HEK293 (cell line): ENCODE results near the gene IGSF3.

Experiments
- CTCF ChIA-PET: fragments of 350-600 bp; formaldehyde crosslinking; extraction: SDS; loops from one replicate; lab custom pipeline; 2021; ENCODE audit warnings: antibody characterized with exemption; lab: Yijun Ruan, JAX
- POLR2A ChIA-PET: fragments of 300-600 bp; formaldehyde crosslinking; extraction: SDS; loops from one replicate; lab custom pipeline; 2020; ENCODE audit warnings: antibody characterized with exemption, inconsistent platforms; lab: Yijun Ruan, JAX
- H3K27ac ChIP-seq: fragments of 200-500 bp; sonication (Bioruptor generic); 2 replicates; pipeline ENCODE4 v1.5.1; 2014; ENCODE audit warnings: low read depth, low read length, control low read depth, inconsistent platforms; ENCODE audit errors: extremely low read depth
- H3K36me3 ChIP-seq, 2 experiments: fragments of 200-500 bp in 1 of 2; sonication (Bioruptor generic) in 1 of 2; 1 replicate in 1 of 2; 2 replicates in 1 of 2; pipeline ENCODE4 v1.5.1; 2014 to 2017; ENCODE audit warnings: inconsistent platforms in 2 of 2, low read length in 2 of 2; ENCODE audit not compliant: control insufficient read depth in 2 of 2, insufficient read depth in 1 of 2
- H3K4me1 ChIP-seq: fragments of 200-500 bp; sonication (Bioruptor generic); 2 replicates; pipeline ENCODE4 v1.5.1; 2014; ENCODE audit warnings: mild to moderate bottlenecking, low read length, inconsistent platforms; ENCODE audit not compliant: control insufficient read depth, insufficient read depth
- H3K4me3 ChIP-seq: 2 replicates; pipeline ENCODE4 v1.5.1; 2011; ENCODE audit warnings: low read depth, mild to moderate bottlenecking, control low read depth, low read length, moderate library complexity
- H3K9me3 ChIP-seq: fragments of 200-500 bp; sonication (Bioruptor generic); 2 replicates; pipeline ENCODE4 v1.5.1; 2014; ENCODE audit warnings: low read depth, low read length, inconsistent platforms; ENCODE audit not compliant: control insufficient read depth, insufficient read depth
- KLF8 ChIP-seq: fragments of 450-650 bp; formaldehyde crosslinking; IDR thresholded peaks from 2 replicates; pipeline ENCODE4 v1.5.1; 2016; ENCODE audit warnings: missing biosample characterization, missing genetic modification characterization
- TRIM28 ChIP-seq: IDR thresholded peaks from 2 replicates; pipeline ENCODE4 v1.6.1; 2011; ENCODE audit warnings: low read length, control low read depth, borderline replicate concordance
- ZNF23 ChIP-seq: fragments of 450-650 bp; formaldehyde crosslinking; IDR thresholded peaks from 2 replicates; pipeline ENCODE4 v1.5.1; 2016; ENCODE audit warnings: missing biosample characterization, missing genetic modification characterization, borderline replicate concordance
- ZNF341 ChIP-seq: fragments of 450-650 bp; formaldehyde crosslinking; IDR thresholded peaks from 2 replicates; pipeline ENCODE4; 2016; ENCODE audit warnings: low read depth, missing biosample characterization, missing genetic modification characterization
- ZNF391 ChIP-seq: fragments of 450-650 bp; formaldehyde crosslinking; IDR thresholded peaks from 2 replicates; pipeline ENCODE4 v1.5.1; 2016; ENCODE audit warnings: low read depth, missing biosample characterization, missing genetic modification characterization, borderline replicate concordance
- ZNF558 ChIP-seq: fragments of 450-650 bp; formaldehyde crosslinking; IDR thresholded peaks from 2 replicates; pipeline ENCODE4 v1.5.1; 2016; ENCODE audit warnings: missing biosample characterization, missing genetic modification characterization
- ZNF571 ChIP-seq: fragments of 450-650 bp; formaldehyde crosslinking; IDR thresholded peaks from 2 replicates; pipeline ENCODE4 v1.5.0; 2017; ENCODE audit warnings: missing biosample characterization, missing genetic modification characterization
- ZNF76 ChIP-seq: fragments of 450-650 bp; formaldehyde crosslinking; IDR thresholded peaks from 2 replicates; pipeline ENCODE4; 2016; ENCODE audit warnings: low read depth, missing biosample characterization, missing genetic modification characterization, borderline replicate concordance
- ZNF777 ChIP-seq: fragments of 450-650 bp; formaldehyde crosslinking; IDR thresholded peaks from 2 replicates; pipeline ENCODE4 v1.5.1; 2017; ENCODE audit warnings: missing biosample characterization, missing genetic modification characterization, borderline replicate concordance
- ZSCAN23 ChIP-seq: fragments of 450-650 bp; formaldehyde crosslinking; IDR thresholded peaks from 2 replicates; pipeline ENCODE4 v1.5.1; 2016; ENCODE audit warnings: missing biosample characterization, missing genetic modification characterization
- TF ChIP-seq, protein P1 (sequence below): fragments of 450-650 bp; formaldehyde crosslinking; IDR thresholded peaks from 2 replicates; pipeline ENCODE4 v1.5.1; 2016; ENCODE audit warnings: missing biosample characterization, missing genetic modification characterization
- TF ChIP-seq, protein P2 (sequence below): fragments of 450-650 bp; formaldehyde crosslinking; IDR thresholded peaks from 2 replicates; pipeline ENCODE4 v1.5.1; 2017; ENCODE audit warnings: missing biosample characterization, missing genetic modification characterization
- TF ChIP-seq, protein P3 (sequence below): fragments of 450-650 bp; formaldehyde crosslinking; IDR thresholded peaks from 2 replicates; pipeline ENCODE4 v1.5.1; 2016; ENCODE audit warnings: missing biosample characterization, missing genetic modification characterization
- TF ChIP-seq, protein P4 (sequence below): fragments of 450-650 bp; formaldehyde crosslinking; IDR thresholded peaks from 2 replicates; pipeline ENCODE4 v1.5.1; 2016; ENCODE audit warnings: missing biosample characterization, missing genetic modification characterization
- TF ChIP-seq, protein P5 (sequence below): fragments of 450-650 bp; formaldehyde crosslinking; IDR thresholded peaks from 2 replicates; pipeline ENCODE4 v1.5.1; 2017; ENCODE audit warnings: missing biosample characterization, mild to moderate bottlenecking, missing genetic modification characterization, moderate library complexity

The IGSF3 gene

GRCh38 chr1:116704278-116704677 lies 36.7 kb upstream of the IGSF3 start (continued):
- TF ChIP-seq, protein P1, sequence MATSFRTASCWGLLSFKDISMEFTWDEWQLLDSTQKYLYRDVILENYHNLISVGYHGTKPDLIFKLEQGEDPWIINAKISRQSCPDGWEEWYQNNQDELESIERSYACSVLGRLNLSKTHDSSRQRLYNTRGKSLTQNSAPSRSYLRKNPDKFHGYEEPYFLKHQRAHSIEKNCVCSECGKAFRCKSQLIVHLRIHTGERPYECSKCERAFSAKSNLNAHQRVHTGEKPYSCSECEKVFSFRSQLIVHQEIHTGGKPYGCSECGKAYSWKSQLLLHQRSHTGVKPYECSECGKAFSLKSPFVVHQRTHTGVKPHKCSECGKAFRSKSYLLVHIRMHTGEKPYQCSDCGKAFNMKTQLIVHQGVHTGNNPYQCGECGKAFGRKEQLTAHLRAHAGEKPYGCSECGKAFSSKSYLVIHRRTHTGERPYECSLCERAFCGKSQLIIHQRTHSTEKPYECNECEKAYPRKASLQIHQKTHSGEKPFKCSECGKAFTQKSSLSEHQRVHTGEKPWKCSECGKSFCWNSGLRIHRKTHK (tag by site-specific recombination) = no peak
- TF ChIP-seq ZNF76 (tag by site-specific recombination) (no peak), ZNF341 (tag by site-specific recombination) (no peak), ZNF571 (tag by site-specific recombination) (no peak)

DNA sequence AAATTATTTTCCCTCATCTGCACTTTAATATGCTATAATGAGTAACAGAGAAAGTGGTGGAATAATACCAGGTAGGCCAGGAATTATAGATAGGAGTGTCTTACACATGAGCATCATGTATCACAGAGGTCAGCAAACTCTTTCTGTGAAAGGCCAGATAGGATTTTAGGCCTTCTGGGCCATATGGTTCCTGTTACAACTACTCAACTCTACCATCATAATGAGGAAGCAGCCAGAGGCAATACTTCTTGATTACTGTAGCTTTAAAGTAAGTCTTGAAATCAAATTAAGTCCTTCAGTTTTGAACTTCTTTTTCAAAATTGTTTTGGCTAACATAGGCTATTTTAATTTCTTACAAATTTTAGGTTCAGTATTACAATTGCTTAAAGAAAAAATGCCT lies 32.1 kb upstream of the IGSF3 start:
- CTCF ChIA-PET = interaction anchor here (0.6 kb wide), 1 partner anchor 27 kb away, joined by 3 read pairs; no protein-coding TSS in a partner anchor
- no peak overlapping the region for H3K27ac ChIP-seq
- no peaks in the 10 kb centered on the region for H3K4me1 ChIP-seq
- POLR2A ChIA-PET = no interaction called here
- TF ChIP-seq ZNF23 (tag by site-specific recombination) (no peak), ZNF777 (tag by site-specific recombination) (no peak), KLF8 (tag by site-specific recombination) (no peak), TRIM28 (no peak), ZNF558 (no peak), ZSCAN23 (no peak)
- TF ChIP-seq, protein P2, sequence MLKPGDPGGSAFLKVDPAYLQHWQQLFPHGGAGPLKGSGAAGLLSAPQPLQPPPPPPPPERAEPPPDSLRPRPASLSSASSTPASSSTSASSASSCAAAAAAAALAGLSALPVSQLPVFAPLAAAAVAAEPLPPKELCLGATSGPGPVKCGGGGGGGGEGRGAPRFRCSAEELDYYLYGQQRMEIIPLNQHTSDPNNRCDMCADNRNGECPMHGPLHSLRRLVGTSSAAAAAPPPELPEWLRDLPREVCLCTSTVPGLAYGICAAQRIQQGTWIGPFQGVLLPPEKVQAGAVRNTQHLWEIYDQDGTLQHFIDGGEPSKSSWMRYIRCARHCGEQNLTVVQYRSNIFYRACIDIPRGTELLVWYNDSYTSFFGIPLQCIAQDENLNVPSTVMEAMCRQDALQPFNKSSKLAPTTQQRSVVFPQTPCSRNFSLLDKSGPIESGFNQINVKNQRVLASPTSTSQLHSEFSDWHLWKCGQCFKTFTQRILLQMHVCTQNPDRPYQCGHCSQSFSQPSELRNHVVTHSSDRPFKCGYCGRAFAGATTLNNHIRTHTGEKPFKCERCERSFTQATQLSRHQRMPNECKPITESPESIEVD (tag by site-specific recombination) = no peak
- TF ChIP-seq, protein P3, sequence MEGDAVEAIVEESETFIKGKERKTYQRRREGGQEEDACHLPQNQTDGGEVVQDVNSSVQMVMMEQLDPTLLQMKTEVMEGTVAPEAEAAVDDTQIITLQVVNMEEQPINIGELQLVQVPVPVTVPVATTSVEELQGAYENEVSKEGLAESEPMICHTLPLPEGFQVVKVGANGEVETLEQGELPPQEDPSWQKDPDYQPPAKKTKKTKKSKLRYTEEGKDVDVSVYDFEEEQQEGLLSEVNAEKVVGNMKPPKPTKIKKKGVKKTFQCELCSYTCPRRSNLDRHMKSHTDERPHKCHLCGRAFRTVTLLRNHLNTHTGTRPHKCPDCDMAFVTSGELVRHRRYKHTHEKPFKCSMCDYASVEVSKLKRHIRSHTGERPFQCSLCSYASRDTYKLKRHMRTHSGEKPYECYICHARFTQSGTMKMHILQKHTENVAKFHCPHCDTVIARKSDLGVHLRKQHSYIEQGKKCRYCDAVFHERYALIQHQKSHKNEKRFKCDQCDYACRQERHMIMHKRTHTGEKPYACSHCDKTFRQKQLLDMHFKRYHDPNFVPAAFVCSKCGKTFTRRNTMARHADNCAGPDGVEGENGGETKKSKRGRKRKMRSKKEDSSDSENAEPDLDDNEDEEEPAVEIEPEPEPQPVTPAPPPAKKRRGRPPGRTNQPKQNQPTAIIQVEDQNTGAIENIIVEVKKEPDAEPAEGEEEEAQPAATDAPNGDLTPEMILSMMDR (tag by site-specific recombination) = no peak
- no peaks in the 10 kb centered on the region for H3K36me3 ChIP-seq
- no peaks in the 10 kb centered on the region for H3K9me3 ChIP-seq
- H3K4me3 ChIP-seq = no peak overlapping the region

DNA sequence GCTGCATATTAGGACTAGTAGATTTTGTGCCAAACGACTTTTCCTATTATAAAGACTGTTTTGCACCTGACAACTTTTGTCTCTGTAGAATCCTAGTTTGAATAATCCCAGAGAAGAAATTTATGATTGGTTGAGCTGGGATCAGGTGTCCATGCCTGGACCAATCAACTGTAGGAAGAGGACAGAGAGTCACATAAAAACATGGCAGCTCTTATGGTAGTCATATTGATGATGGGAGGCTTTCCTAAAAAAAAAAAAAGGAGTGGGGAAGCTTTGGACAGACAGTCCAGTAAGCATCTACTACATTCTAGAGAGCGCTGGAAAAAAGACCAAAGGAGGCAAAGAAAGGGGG lies 30.7 kb upstream of the IGSF3 start:
- POLR2A ChIA-PET = no interaction called here
- Histone ChIP-seq H3K9me3 (no peaks in the 10 kb centered on the region), H3K4me1 (no peaks in the 10 kb centered on the region), H3K36me3 (no peaks in the 10 kb centered on the region), H3K4me3 (no peak overlapping the region), H3K27ac (no peak overlapping the region)
- CTCF ChIA-PET = interaction anchor here (0.6 to 0.7 kb wide), 2 partner anchors 24 to 228 kb away, joined by 3 read pairs; no protein-coding TSS in a partner anchor
- TF ChIP-seq, protein P4, sequence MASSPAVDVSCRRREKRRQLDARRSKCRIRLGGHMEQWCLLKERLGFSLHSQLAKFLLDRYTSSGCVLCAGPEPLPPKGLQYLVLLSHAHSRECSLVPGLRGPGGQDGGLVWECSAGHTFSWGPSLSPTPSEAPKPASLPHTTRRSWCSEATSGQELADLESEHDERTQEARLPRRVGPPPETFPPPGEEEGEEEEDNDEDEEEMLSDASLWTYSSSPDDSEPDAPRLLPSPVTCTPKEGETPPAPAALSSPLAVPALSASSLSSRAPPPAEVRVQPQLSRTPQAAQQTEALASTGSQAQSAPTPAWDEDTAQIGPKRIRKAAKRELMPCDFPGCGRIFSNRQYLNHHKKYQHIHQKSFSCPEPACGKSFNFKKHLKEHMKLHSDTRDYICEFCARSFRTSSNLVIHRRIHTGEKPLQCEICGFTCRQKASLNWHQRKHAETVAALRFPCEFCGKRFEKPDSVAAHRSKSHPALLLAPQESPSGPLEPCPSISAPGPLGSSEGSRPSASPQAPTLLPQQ (tag by site-specific recombination) = no peak
- TF ChIP-seq ZNF391 (tag by site-specific recombination) = no peak
- TF ChIP-seq, protein P5, sequence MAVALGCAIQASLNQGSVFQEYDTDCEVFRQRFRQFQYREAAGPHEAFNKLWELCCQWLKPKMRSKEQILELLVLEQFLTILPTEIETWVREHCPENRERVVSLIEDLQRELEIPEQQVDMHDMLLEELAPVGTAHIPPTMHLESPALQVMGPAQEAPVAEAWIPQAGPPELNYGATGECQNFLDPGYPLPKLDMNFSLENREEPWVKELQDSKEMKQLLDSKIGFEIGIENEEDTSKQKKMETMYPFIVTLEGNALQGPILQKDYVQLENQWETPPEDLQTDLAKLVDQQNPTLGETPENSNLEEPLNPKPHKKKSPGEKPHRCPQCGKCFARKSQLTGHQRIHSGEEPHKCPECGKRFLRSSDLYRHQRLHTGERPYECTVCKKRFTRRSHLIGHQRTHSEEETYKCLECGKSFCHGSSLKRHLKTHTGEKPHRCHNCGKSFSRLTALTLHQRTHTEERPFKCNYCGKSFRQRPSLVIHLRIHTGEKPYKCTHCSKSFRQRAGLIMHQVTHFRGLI (tag by site-specific recombination) = no peak
